ENCODE measurements around the gene UHRF1.
A peak's percentile ranks its signal among the peaks of the same experiment; 100 is the strongest.
"Not testable (repeated sequence)": the region's sequence is repeated elsewhere in the genome, so short reads cannot be mapped to it uniquely, and the experiment has no call there.

The UHRF1 gene

GRCh38 chr19:4900879-4901278 lies 8.4 kb upstream of the UHRF1 start:
- DNase-seq (ENCODE audit: low spot score) = not testable (repeated sequence)

GRCh38 chr19:4902796-4903195 lies 6.5 kb upstream of the UHRF1 start, which contains the start of gene ARRDC5:
TSS of gene ARRDC5 (minus strand) at chr19:4902896. CDS start at chr19:4902825, 71 bp downstream.
- DNase-seq (ENCODE audit: low spot score) = no peak

- no peak for DNase-seq (ENCODE audit: low spot score)
Observed at GRCh38 chr19:4904481-4904880, 4.8 kb upstream of the UHRF1 start.

GRCh38 chr19:4906963-4907362 lies 2.3 kb upstream of the UHRF1 start:
- DNase-seq (ENCODE audit: low spot score) = no peak

GRCh38 chr19:4908360-4908759 lies 941 bp upstream of the UHRF1 start:
- DNase-seq (ENCODE audit: low spot score) = no peak

- DNase-seq (ENCODE audit: low spot score) = no peak
Observed at GRCh38 chr19:4908781-4909155, 533 bp upstream of the UHRF1 start.

- DNase-seq (ENCODE audit: low spot score) = peak; percentile 93
Observed at GRCh38 chr19:4909897-4910593, 744 bp downstream of the UHRF1 start.

- DNase-seq (ENCODE audit: low spot score) = no peak
Observed at GRCh38 chr19:4910594-4911281, 1.4 kb downstream of the UHRF1 start.

GRCh38 chr19:4911314-4911713 lies 2.0 kb downstream of the UHRF1 start:
- DNase-seq (ENCODE audit: low spot score) = no peak

GRCh38 chr19:4911786-4912672 lies 2.7 kb downstream of the UHRF1 start:
- peak; percentile 81 for DNase-seq (ENCODE audit: low spot score)

GRCh38 chr19:4913996-4914735 lies 4.9 kb downstream of the UHRF1 start:
- no peak for DNase-seq (ENCODE audit: low spot score)

GRCh38 chr19:4914736-4915501 lies 5.6 kb downstream of the UHRF1 start:
- DNase-seq (ENCODE audit: low spot score) = no peak

- DNase-seq (ENCODE audit: low spot score) = no peak
Observed at GRCh38 chr19:4916292-4917082, 7.2 kb downstream of the UHRF1 start.

GRCh38 chr19:4922530-4923275 lies 13.4 kb downstream of the UHRF1 start:
- DNase-seq (ENCODE audit: low spot score) = no peak

GRCh38 chr19:4923276-4923747 lies 14.0 kb downstream of the UHRF1 start:
- DNase-seq (ENCODE audit: low spot score) = no peak

- no peak for DNase-seq (ENCODE audit: low spot score)
Observed at GRCh38 chr19:4929186-4929585, 19.9 kb downstream of the UHRF1 start.

- no peak for DNase-seq (ENCODE audit: low spot score)
Observed at GRCh38 chr19:4930664-4931063, 21.4 kb downstream of the UHRF1 start.

- DNase-seq (ENCODE audit: low spot score) = no peak
Observed at GRCh38 chr19:4932711-4933110, 23.4 kb downstream of the UHRF1 start.

- no peak for DNase-seq (ENCODE audit: low spot score)
Observed at GRCh38 chr19:4933528-4933927, 24.2 kb downstream of the UHRF1 start.

All from left forelimb (tissue), 1 donor.